VCaP (cell line): ENCODE results near the gene FRA10AC1.

Source experiments
- H3K27ac ChIP-seq: fragments of 450-650 bp; 2 replicates; pipeline ENCODE4 v1.5.1; 2017
- CTCF ChIP-seq: fragments of 450-650 bp; conservative IDR thresholded peaks from 2 replicates; pipeline ENCODE4 v1.5.1; 2017; ENCODE audit warnings: mild to moderate bottlenecking, moderate library complexity

The FRA10AC1 gene

DNA sequence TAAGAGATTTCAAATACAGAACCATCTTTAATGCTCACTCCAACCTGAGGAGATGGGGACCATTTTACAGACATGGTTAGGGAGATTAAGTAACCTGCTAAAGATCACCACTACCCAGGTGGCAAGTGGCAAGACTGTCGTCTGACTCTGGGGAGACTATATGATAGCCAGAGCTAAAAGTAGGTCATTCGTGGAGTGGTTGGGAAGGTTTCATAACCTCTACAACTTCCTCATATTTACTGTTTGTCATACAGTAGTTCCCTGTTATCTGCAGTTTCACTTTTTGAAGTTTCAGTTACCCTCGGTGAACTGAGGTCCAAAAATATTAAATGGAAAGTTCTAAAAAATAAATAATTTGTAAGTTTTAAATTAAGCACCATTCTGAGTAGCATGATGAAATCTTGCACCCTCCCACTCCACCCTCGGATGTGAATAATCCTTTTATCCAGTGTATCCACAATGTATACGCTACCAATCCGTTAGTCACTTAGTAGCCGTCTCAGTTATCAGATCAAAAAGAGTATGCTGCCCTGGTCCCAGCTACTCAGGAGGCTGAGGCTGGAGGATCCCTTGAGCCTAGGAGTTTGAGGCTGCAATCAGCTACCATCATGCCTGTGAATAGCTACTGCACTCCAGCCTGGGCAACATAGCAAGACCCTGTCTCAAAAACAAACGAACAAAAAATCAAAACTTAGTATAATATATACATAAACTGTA, 40.4 kb upstream of the FRA10AC1 start:
- TF ChIP-seq CTCF = no peak
- no peak overlapping the region for H3K27ac ChIP-seq

GRCh38 chr10:93741367-93741766, 39.0 kb upstream of the FRA10AC1 start:
- TF ChIP-seq CTCF = no peak
- H3K27ac ChIP-seq = no peak overlapping the region

DNA sequence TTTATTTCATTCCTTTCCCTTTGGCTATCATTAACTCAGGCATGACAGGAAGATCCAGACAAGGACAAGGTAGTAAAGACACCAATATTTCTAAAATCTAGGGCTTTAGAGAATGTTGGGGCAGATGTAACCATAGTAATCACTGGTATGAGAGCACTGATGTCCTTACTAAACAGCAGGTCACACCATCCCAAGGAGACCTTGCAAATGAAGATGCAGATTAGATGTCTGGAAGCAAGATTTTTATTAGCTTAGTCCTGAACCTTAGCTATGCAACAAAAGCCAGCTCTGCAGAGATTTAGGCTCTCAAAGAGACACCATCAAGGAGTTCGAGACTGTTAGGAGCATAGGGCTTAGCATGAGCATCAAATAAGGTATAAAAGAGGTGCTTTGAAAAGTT, 23.6 kb upstream of the FRA10AC1 start:
- H3K27ac ChIP-seq = no peak overlapping the region
- TF ChIP-seq CTCF = no peak

DNA sequence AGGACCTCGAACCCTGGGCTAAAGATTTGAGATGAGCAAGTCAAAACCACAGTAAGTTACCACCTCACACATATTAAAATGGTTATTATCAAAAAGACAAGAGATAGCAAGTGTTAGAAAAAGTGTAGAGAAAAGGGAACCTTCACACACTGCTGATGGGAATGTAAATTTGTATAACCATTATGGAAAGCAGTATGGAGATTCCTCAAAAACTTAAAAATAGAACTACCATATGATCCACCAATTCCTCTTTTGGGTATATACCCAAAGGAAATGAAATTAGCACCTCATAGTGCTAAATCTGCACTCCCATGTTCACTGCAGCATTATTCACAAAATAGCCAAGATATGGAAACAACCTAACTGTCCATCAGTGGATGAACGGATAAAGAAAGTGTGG, 20.8 kb upstream of the FRA10AC1 start:
- no peak for TF ChIP-seq CTCF
- no peak overlapping the region for H3K27ac ChIP-seq

DNA sequence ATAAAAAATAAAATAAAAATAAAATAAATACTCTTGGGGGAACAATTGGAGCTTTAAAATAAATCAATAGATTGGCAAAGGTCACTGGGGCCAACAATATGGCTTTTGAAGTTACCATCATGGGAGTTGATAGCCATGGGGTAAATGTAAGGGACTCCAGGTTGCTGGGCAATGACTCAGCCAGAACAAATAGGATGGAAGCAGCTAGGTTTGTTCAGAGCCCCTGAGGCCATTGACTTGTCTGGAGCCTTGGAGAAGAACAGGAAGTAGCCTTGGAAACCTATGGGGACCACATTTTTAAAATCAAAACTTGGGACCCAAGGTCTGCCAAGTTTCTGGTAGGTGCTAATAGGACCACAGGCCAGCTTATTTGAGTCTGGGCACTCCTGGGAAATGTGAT, 20.2 kb upstream of the FRA10AC1 start:
- TF ChIP-seq CTCF = no peak
- H3K27ac ChIP-seq = no peak overlapping the region

GRCh38 chr10:93719901-93720300, 17.5 kb upstream of the FRA10AC1 start:
- TF ChIP-seq CTCF = no peak

GRCh38 chr10:93718937-93719725, 16.7 kb upstream of the FRA10AC1 start:
- TF ChIP-seq CTCF = no peak
- no peak overlapping the region for H3K27ac ChIP-seq

More at GRCh38 chr10:93719901-93720300, 17.5 kb upstream of the FRA10AC1 start:
- H3K27ac ChIP-seq = no peak overlapping the region
